ENCODE measurements around the gene VAPA. TPM values are rescaled to one million over a fixed set of nuclear protein-coding genes. Genes with fewer than 3 reads are reported as not detected.

VAPA gene
- total and polyA plus RNA-seq, 2 donors (not counting 3 experiments of a cell fraction or from before 2014, with no cell fraction given) = 105 to 163 TPM

GRCh38 chr18:9934274-9934673 is 20.5 kb downstream of the VAPA start:
- CTCF ChIA-PET = interaction anchor here (0.7 to 1.3 kb wide), 2 partner anchors 250 to 748 kb away, joined by 3 read pairs; no protein-coding TSS in a partner anchor
- H4K20me1 ChIP-seq (replicated peaks; ENCODE audit: control insufficient read depth, extremely low read depth, insufficient read depth, low read length) = peaks cover 22% of the 10 kb centered on the region
- intact Hi-C loops (cut with micrococcal nuclease) = no loop called here

More at GRCh38 chr18:9934274-9934673, 20.5 kb downstream of the VAPA start:
- Histone ChIP-seq H3K4me2 (ENCODE audit: insufficient read depth, low read length) (no peak overlapping the region), H3K79me2 (ENCODE audit: control insufficient read depth, insufficient read depth, low read length) (peaks cover 85% of the 10 kb centered on the region), H3K9ac (replicated peaks; ENCODE audit: extremely low read depth, insufficient read depth, low read length) (no peak overlapping the region), H3K27ac (ENCODE audit: insufficient read depth, low read depth, low read length) (no peak overlapping the region), H3K27me3 (ENCODE audit: control insufficient read depth in 2 of 2, insufficient read depth in 2 of 2, low read length in 2 of 2) (no peaks in the 10 kb centered on the region), H3K9me3 (replicated peaks; ENCODE audit: control insufficient read depth, insufficient read depth, low read length) (no peaks in the 10 kb centered on the region), H2AFZ (ENCODE audit: low read depth, low read length) (no peak overlapping the region), H3K4me3 (replicated peaks in 1 of 3; ENCODE audit: insufficient read depth in 1 of 3, low read depth in 1 of 3, low read length in 3 of 3) (no peak overlapping the region), H3K9me1 (replicated peaks; ENCODE audit: control insufficient read depth, extremely low read depth, insufficient read depth, low read length) (peaks cover 5% of the 10 kb centered on the region), H3K36me3 (ENCODE audit: control insufficient read depth in 2 of 2, extremely low read depth in 1 of 2, insufficient read depth in 2 of 2, low read length in 2 of 2) (peaks cover 13 to 30% of the 10 kb centered on the region in 2 experiments), H3K4me1 (ENCODE audit: control insufficient read depth, extremely low read depth, insufficient read depth, low read length) (no peaks in the 10 kb centered on the region)
- TF ChIP-seq JUN (IDR thresholded peaks at IDR 0.05; ENCODE audit: borderline replicate concordance, insufficient read depth, insufficient read length, low read depth) = no peak
- TF ChIP-seq CTCF (IDR thresholded peaks at IDR 0.05; ENCODE audit: extremely low read depth in 1 of 2, insufficient read depth in 1 of 2, low read depth in 1 of 2, low read length in 2 of 2) = no peak
- no peak for TF ChIP-seq EZH2 (IDR thresholded peaks at IDR 0.05; ENCODE audit: borderline replicate concordance, low read depth, low read length, severe bottlenecking)
- TF ChIP-seq FOS (IDR thresholded peaks at IDR 0.05; ENCODE audit: borderline replicate concordance, insufficient read depth, low read length) = no peak
- no peak for TF ChIP-seq POLR2A (IDR thresholded peaks at IDR 0.05; ENCODE audit: low read depth, low read length)
- no peak for TF ChIP-seq GATA2 (IDR thresholded peaks at IDR 0.05; ENCODE audit: insufficient read depth, insufficient read length, low read depth, low read length)
- TF ChIP-seq MAX (IDR thresholded peaks at IDR 0.05; ENCODE audit: insufficient read depth, insufficient read length) = no peak
- no peak for TF ChIP-seq POLR2AphosphoS5 (IDR thresholded peaks at IDR 0.05; ENCODE audit: insufficient read depth, low read depth, low read length)
- TF ChIP-seq MYC (IDR thresholded peaks at IDR 0.05; ENCODE audit: low read depth, low read length) = no peak
- no peak for FAIRE-seq
- POLR2A ChIA-PET = no interaction called here
- dilution Hi-C loops (cut with MboI; ENCODE audit: extremely low pct_ligation_motif_present, low sequenced_read_pairs) = no loop called here
- no peak for DNase-seq (ENCODE audit: low read depth, low spot score)
- no TSS peak for BruUV-seq (replicated peaks)
